GM21390 (cell line): ENCODE results near the gene TNFRSF18.

ENCODE experiments used
- ATAC-seq: cut with Tn5 transposase; IDR thresholded peaks from one replicate; pipeline ENCODE4 v1.9.1; 2021; ENCODE audit not compliant: unreplicated experiment

The TNFRSF18 gene

DNA sequence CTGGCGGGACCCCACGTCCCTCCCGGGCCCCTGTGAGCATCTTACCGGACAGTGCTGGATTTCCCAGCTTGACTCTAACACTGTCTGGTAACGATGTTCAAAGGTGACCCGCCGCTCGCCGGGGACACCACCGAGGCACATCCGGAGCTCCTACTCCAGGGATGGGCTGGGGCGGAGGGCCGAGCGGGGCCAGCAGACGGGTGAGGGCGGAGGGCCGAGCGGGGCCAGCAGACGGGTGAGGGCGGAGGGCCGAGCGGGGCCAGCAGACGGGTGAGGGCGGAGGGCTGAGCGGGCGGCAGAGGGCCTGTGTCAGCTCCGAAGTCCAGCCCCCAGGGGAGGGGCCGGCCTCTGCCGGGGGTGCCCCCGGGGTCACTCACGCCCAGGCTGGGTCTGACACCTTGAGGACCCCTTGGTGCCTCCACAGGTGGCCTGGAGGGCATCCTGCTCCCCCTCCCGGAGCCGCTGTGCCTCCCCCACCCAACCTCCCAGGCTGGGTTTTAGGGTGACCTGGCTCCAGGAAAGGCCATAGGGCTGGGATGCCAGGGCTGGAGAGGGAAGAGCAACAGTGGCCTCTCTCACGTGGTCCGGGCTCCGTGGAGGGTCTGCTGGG is 38.4 kb downstream of the TNFRSF18 start:
- ATAC-seq: no peak

GRCh38 chr1:1167398-1167821 is 39.0 kb downstream of the TNFRSF18 start:
- ATAC-seq: no peak

- no peak for ATAC-seq
Observed at GRCh38 chr1:1166642-1167397, 39.6 kb downstream of the TNFRSF18 start.

DNA sequence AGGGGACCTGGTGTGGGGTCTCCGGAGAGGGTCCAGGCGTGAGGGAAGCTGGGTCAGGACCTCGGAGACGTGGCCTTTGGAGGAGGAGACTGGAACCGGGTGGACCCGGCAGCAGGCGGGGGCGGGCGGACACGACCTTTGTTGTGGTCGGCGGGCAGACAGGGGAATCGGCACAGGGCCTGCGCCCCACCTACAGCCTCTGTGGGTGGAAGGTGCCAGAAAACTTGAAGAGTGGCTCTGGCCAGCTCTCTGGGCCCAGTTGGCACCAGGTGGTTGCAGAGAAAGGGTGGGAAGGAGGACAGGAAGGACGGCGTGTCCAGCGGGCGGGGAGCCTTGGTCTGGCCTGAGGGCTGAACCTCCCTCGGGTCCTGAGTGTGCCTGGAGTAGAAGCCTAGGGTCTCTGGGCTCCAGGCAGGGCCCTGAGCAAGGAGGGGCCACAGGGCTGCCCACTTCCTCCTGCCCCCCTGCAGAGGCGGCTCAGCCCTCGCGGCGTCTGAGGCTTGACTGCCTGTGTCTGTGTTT is 40.4 kb downstream of the TNFRSF18 start:
- no peak for ATAC-seq

- no peak for ATAC-seq
Observed at GRCh38 chr1:1165485-1165884, 40.9 kb downstream of the TNFRSF18 start.

- no peak for ATAC-seq
Observed at GRCh38 chr1:1164701-1165451, 41.5 kb downstream of the TNFRSF18 start.

DNA sequence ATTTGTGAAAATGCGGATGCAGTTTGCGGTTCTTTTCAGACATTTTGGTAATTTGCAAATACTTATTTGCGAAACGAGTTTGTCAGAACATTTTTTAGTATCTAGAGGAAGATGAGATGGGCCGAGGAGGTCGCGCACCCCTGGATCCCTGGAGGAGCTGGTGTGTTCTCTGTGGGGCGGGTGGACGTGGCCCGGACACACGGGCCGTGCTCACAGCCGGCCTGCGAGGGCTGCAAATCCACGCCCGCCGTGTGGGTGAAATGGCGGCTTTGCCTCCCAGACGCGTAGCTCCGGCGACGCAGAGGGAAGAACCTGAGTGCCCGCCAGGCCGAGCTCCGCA is 42.1 kb downstream of the TNFRSF18 start:
- no peak for ATAC-seq

DNA sequence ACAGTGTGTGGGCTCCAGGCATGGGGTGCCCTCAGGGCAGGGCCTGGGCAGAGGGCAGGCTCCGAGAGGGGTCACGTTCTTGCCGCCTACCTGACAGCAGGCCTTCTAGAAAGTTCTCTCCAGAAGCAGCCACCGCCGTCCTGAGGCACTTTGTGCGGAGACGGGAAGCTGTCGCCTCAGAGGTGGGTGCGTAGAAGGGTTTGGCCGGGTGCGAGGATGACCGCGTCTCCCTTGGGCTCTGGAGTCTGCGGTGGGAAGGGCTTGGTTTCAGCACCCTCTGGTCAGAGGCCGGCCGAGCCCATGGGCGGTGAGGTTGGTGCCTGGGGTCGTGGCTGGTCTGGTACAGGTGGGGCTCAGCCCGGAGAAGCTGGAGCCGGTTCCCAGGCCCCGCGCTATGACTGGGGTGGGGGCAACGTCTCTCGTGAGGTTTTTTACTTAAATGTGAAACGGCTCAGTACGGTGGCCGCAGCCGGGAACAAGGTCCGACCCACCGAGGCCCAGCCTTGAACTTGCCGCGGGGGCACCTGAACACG is 42.8 kb downstream of the TNFRSF18 start:
- no peak for ATAC-seq

DNA sequence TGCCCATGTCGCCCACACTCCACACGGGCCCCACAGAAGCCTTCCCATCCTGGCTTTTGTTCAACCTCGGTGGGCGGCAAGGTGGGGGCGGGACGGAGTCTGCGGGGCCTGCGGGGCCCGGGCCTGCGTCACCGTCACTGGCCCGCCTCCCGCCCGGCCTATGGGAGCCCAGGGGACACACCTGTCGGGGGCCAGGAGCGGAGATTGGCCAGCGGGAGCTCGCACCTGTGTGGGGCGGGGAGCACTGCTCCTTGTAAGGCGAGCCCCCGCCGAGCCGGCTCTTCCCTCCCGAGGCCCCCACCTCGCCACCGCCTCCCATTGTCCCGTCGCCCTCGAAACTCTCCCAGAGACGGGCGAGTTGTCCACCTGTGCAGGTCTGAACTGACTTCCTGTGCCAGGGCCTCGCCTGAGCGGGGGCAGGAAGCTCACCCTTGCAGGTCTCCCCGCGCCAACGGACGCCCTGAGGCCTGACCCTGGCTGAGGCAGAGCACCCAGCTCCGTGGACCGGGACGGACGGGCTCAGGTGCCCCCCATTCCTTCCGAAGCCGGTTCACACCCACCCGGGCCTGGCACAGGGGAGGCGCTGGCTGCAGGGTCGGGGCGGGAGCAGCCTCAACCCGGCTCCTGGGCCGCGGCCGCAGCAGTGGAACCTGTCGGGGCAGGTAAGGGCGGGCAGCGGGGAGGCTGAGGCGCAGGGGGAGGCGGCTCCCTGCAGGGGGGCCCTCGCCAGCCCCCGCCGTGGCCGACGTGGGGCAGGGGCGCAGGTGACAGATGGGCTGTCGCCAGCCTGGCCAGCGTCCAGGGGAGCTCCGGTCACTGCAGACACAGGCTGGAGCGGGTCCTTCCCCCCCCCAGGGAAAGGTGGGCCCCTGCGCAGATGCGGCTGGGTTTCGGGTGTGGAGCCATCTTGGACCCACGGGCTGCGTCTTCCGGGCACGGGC is 43.5 kb downstream of the TNFRSF18 start:
- no peak for ATAC-seq

GRCh38 chr1:1161683-1162079 is 44.7 kb downstream of the TNFRSF18 start:
- no peak for ATAC-seq

DNA sequence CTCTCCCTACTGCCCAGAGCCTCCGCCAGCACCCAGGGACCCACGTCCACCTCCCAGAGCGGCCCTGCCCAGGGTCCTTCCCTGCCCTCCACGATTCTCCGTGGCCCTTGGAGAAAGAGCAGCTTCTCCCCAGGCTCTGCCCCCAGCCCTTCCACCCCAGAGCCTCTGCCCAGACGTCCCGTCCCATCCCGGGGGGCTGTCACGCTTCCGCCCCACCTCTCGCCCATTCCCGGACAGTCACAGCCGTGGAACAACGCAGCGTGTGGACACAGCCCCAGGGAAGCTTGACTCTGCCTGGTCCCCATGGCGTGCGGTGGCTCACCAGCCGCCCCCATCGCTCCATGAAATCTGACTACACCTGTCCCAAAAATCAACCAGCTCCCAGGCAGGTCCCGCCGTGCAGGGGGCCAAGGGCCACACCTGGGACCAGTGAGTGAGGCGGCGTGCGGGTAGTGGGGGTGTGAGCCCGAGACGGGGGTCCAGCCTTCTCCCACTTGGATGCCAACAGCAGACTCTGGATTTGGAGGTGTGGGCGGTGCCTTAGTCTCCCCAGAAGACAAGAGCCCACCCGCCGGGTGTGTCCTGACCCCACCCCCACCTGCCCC is 45.2 kb downstream of the TNFRSF18 start:
- ATAC-seq: no peak

- no peak for ATAC-seq
Observed at GRCh38 chr1:1160281-1160930, 46.0 kb downstream of the TNFRSF18 start.

DNA sequence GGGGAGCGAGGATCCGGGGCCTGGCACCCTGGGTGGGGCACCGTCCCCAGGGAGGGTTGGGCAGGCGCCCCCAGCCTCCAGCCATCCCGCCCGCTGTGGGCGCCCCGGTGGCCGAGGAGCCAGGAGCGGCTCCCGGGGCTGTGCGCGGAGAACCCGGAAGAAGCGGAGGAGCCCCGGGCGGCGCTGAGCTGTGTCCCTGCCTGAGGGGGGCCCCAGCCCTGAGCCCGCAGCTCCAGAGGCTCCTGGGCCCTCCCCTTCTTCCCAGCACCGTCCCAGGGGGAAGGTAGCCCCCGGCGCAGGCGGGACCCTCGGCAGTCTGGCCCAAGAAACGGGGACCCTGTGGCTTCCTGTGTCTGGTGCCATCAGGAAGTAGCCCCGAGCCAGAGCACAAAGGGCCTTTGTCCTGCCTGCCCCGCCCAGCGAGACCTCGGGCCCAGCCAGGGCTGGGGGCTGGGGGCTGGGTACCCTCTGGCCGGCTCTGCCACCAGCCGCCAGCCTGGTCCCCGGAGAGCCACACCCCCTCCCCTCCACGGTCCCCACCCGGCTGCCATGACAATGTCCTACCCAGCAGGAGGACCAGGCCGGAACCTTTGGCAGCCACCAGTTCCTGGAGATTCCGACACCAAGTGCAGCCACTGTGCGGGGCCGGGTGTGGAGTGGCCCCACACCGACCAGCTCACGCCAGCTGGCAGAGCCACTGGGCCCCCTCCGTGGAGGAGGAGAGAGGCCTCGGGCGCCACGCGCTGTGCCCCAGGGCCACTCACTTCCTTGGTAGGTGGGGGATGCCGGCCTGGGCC is 48.3 kb downstream of the TNFRSF18 start:
- peak; percentile 50 for ATAC-seq

GRCh38 chr1:1157426-1157913 is 48.9 kb downstream of the TNFRSF18 start:
- ATAC-seq: peak; percentile 66

- no peak for ATAC-seq
Observed at GRCh38 chr1:1157033-1157365, 49.4 kb downstream of the TNFRSF18 start.

DNA sequence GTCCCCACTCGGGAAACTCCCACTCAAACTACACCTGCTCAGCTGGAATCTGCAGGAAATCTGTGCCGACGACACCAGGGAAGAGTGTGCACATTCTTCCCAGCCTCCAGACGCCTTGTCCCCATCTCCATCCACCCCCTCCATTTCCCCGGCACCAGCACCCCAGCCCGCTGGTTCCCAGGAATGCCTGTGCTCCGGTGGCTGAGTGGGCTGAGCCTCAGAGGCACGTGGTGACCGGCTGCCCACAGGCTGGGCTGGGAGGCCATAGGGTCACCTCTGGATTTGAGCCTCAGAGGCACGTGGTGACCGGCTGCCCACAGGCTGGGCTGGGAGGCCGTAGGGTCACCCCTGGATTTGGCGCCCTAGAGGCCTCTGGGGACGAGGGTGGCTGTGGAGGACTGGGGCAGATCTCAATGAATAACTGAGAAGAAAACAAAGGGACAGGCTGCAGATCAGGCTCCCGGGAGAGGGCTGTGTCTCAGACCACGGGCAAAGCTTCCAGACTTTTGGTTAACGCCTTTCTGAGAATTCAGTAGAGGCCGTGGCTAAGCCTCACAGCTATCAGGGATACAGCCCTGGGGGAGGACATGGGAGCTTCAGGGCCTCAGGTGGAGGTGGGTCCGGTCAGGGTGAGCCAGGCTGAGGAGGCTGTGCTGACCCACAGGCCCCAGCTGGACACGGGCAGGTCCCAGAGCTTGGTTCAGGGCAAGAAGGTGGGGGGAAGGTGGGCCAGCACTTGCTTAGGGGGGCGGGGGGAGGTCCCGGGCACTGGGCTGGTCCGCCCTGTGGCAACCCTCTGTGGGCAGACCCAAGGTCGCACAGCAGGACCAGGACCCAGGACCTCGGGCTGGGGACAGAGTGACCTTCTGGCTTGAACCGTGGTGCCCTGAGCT is 50.0 kb downstream of the TNFRSF18 start:
- ATAC-seq: no peak

- no peak for ATAC-seq
Observed at GRCh38 chr1:1155258-1155657, 51.1 kb downstream of the TNFRSF18 start.

DNA sequence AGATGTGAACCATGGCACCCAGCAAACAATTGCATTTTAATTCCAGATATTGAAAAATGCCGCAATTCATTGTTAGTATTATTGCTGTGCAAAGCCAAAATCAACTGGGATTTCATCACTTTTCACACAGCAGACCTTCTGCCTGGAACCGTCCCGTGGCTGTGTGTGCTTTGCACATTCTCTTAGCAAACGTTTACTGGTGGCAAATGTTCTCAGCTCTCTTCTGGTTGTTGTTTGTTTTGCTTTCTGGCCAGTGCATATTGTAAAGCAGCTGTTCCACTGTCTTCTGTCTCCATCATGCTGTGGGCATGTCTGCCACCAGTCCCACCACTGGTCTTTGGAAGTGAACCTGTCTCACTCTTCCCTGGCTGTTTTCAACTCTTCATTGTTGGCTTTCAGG is 52.5 kb downstream of the TNFRSF18 start:
- ATAC-seq: no peak
